K562 (cell line): ENCODE results near the gene MTPN. TPM values are rescaled to one million over a fixed set of nuclear protein-coding genes. Genes with fewer than 3 reads are reported as not detected.

Experiments
- ATAC-seq: fragments of 200-7000 bp; cut with Tn5 transposase; 3 replicates; pipeline ENCODE4 v1.9.1; 2020; ENCODE audit warnings: moderate library complexity
- BruUV-seq: library from RNA; stranded (reverse); fragments of 400-500 nt; replicated peaks from 2 replicates; lab custom pipeline; 2021; lab: Mats Ljungman, UMichigan
- CTCF ChIA-PET: fragments of 300-600 bp; formaldehyde crosslinking; extraction: SDS; loops from one replicate; lab custom pipeline; 2021; ENCODE audit warnings: low intra/inter-chr PET ratio; lab: Yijun Ruan, JAX
- POLR2A ChIA-PET: fragments of 300-600, 350-650 bp; sonication (Branson Sonifier 250); formaldehyde crosslinking; extraction: SDS; loops from one replicate; lab custom pipeline; 2021; ENCODE audit warnings: antibody characterized with exemption, inconsistent platforms; lab: Yijun Ruan, JAX
- DNase-seq, 4 experiments: peaks; one replicate each; pipeline versions ENCODE4 v3.0.0 to v3.0.0-alpha.2; 2011 to 2018; ENCODE audit warnings: low spot score in 3 of 4, mixed read lengths in 3 of 4; ENCODE audit errors: extremely low read depth in 1 of 4
- FAIRE-seq: peaks from 2 replicates; lab custom pipeline; 2011; peaks lifted over from hg19 to GRCh38; lab: Jason Lieb, UNC
- H2AFZ ChIP-seq: 2 replicates; pipeline ENCODE4 v1.6.0; 2011; ENCODE audit warnings: low read depth, low read length, control low read depth, inconsistent platforms
- H3K27ac ChIP-seq: fragments of 200-600 bp; 3 replicates; pipeline ENCODE4 v1.8.0; 2011; ENCODE audit warnings: low read depth, mild to moderate bottlenecking, control low read depth, inconsistent platforms, low read length, moderate library complexity, mixed read lengths; ENCODE audit errors: extremely low read depth
- H3K27me3 ChIP-seq, 2 experiments: fragments of 300-600 bp in 1 of 2; 2 replicates in 1 of 2; 3 replicates in 1 of 2; pipeline versions ENCODE4 v1.6.0 to v1.8.0; 2011; ENCODE audit warnings: inconsistent platforms in 2 of 2, low read length in 2 of 2, mild to moderate bottlenecking in 1 of 2, mixed read lengths in 1 of 2, moderate library complexity in 1 of 2; ENCODE audit not compliant: control insufficient read depth in 2 of 2, insufficient read depth in 2 of 2
- H3K36me3 ChIP-seq: fragments of 300-600 bp; 3 replicates; pipeline ENCODE4 v1.8.0; 2011; ENCODE audit warnings: mild to moderate bottlenecking, low read length, inconsistent platforms; ENCODE audit not compliant: control insufficient read depth, insufficient read depth
- H3K4me1 ChIP-seq, 2 experiments: fragments of 200-600 bp in 1 of 2; replicated peaks in 1 of 2; 2 replicates in 1 of 2; 3 replicates in 1 of 2; pipeline versions ENCODE4 v1.5.1 to v1.8.0; 2011; ENCODE audit warnings: inconsistent platforms in 2 of 2, low read length in 2 of 2, mild to moderate bottlenecking in 1 of 2, mixed read lengths in 1 of 2, moderate library complexity in 1 of 2; ENCODE audit not compliant: control insufficient read depth in 2 of 2, insufficient read depth in 2 of 2
- H3K4me2 ChIP-seq: 2 replicates; pipeline ENCODE4 v1.6.1; 2011; ENCODE audit warnings: low read length, control low read depth, inconsistent platforms, mixed read lengths; ENCODE audit not compliant: insufficient read depth
- H3K4me3 ChIP-seq: fragments of 200-600 bp; sonication (generic), shearing (Covaris generic); 2 replicates; pipeline ENCODE4 v1.5.1; 2016; ENCODE audit warnings: control low read depth, inconsistent platforms
- H3K79me2 ChIP-seq: fragments of 200-600 bp; 3 replicates; pipeline ENCODE4 v1.8.0; 2011; ENCODE audit warnings: low read length, inconsistent platforms; ENCODE audit not compliant: control insufficient read depth, insufficient read depth
- H3K9ac ChIP-seq, 2 experiments: 2 replicates each; pipeline versions ENCODE4 v1.6.0 to v1.6.1; 2011; ENCODE audit warnings: low read depth in 2 of 2, low read length in 2 of 2, control low read depth in 1 of 2, inconsistent platforms in 1 of 2, mild to moderate bottlenecking in 1 of 2, mixed read lengths in 1 of 2; ENCODE audit not compliant: insufficient read depth in 1 of 2
- H3K9me1 ChIP-seq: one replicate; pipeline ENCODE4 v1.6.0; 2011; ENCODE audit warnings: inconsistent platforms, mild to moderate bottlenecking, low read length, moderate library complexity; ENCODE audit not compliant: control insufficient read depth, insufficient read depth
- H3K9me3 ChIP-seq: replicated peaks from 2 replicates; pipeline ENCODE4 v1.5.1; 2011; ENCODE audit warnings: low read depth, low read length, inconsistent platforms; ENCODE audit not compliant: control insufficient read depth, insufficient read depth
- H4K20me1 ChIP-seq: replicated peaks from 2 replicates; pipeline ENCODE4 v1.6.1; 2011; ENCODE audit warnings: low read length, inconsistent platforms, mixed read lengths; ENCODE audit not compliant: control insufficient read depth, insufficient read depth
- FOXK1 ChIP-seq: sonication (generic); formaldehyde crosslinking; IDR thresholded peaks from 2 replicates; pipeline ENCODE4 v1.8.0; 2022; ENCODE audit warnings: missing genetic modification reagents, mild to moderate bottlenecking, borderline replicate concordance
- JUND ChIP-seq, 2 experiments: IDR thresholded peaks; 2 replicates in 1 of 2; 3 replicates in 1 of 2; pipeline ENCODE4 v1.6.1; 2011; ENCODE audit warnings: borderline replicate concordance in 2 of 2, low read depth in 2 of 2, low read length in 2 of 2, improper control_type of control experiment in 1 of 2, missing biosample characterization in 1 of 2, missing genetic modification characterization in 1 of 2, missing genetic modification reagents in 1 of 2
- NFE2 ChIP-seq: IDR thresholded peaks from 2 replicates; pipeline ENCODE4 v1.6.1; 2014; ENCODE audit warnings: antibody characterized with exemption, low read depth
- RBFOX2 ChIP-seq: fragments of 200-400 bp; formaldehyde crosslinking; IDR thresholded peaks from 2 replicates; pipeline ENCODE4 v1.6.1; 2017; ENCODE audit warnings: low read depth, mild to moderate bottlenecking, low read length, moderate library complexity
- SAFB ChIP-seq: fragments of 200-400 bp; formaldehyde crosslinking; IDR thresholded peaks from 2 replicates; pipeline ENCODE4 v1.6.1; 2017; ENCODE audit warnings: low read depth, low read length, borderline replicate concordance
- SNIP1 ChIP-seq: fragments of 450-650 bp; IDR thresholded peaks from 2 replicates; pipeline ENCODE4 v1.7.1; 2017; ENCODE audit warnings: low read depth, mild to moderate bottlenecking
- TSC22D4 ChIP-seq: fragments of 450-650 bp; IDR thresholded peaks from 2 replicates; pipeline ENCODE4 v1.6.1; 2016; ENCODE audit warnings: missing genetic modification characterization, missing biosample characterization, control low read depth
- WGBS: fragments of 100-300 bp; shearing (Covaris generic); methylation state at CpG from one replicate; pipeline ENCODE4 v1.1.6; 2016; ENCODE audit warnings: low coverage, mixed read lengths; ENCODE audit not compliant: insufficient coverage; ENCODE audit errors: missing lambda C conversion rate; 5-methylcytosine and 5-hydroxymethylcytosine counted together
- in situ Hi-C: fragments of 300-500 bp; cut with MboI; formaldehyde crosslinking; loops from 4 replicates; pipeline ENCODE4 v1.15.0; 2018; ENCODE audit warnings: inconsistent platforms, mixed read lengths
- intact Hi-C: fragments of 100-400 bp; cut with micrococcal nuclease; formaldehyde crosslinking; loops from 2 replicates; pipeline ENCODE4 v1.14.2; 2022
- polyA plus RNA-seq, 8 experiments: library from polyadenylated mRNA; depleted of rRNA in 4 of 8; stranded (reverse) in 5 of 8; unstranded in 3 of 8; fragments of >200 nt; fragmentation: Nextera tagmentation in 2 of 8; fragmentation: Illumina TruSeq in 1 of 8; extraction: Ambion mirVana in 2 of 8; extraction: Trizol in 1 of 8; gene quantifications; 2 replicates each; pipeline versions ENCODE4 v1.2.1 to v1.2.3, GENCODE V29; 2011 to 2014; ENCODE audit warnings: inconsistent platforms in 1 of 8, missing spikeins in 1 of 8
- total RNA-seq, 7 experiments: library from RNA; depleted of rRNA in 6 of 7; stranded (reverse); fragments of >200 nt in 6 of 7; fragmentation: Illumina TruSeq in 2 of 7; extraction: Trizol in 2 of 7; gene quantifications; 2 replicates each; pipeline versions ENCODE4 v1.2.1 to v1.2.3, GENCODE V29; 2011 to 2021; ENCODE audit warnings: low replicate concordance in 1 of 7

MTPN gene
- total and polyA plus RNA-seq, 9 of the 15 experiments (the other 6 are each of a cell fraction or from before 2014, with no cell fraction given) = 68.5 to 261 (median 156) TPM

- POLR2A ChIA-PET = interaction anchor here (0.6 to 2.2 kb wide), 4 partner anchors 10 to 245 kb away, joined by 3 to 14 read pairs (median 3); no protein-coding TSS in a partner anchor
- Histone ChIP-seq H3K4me2 (no peak overlapping the region), H3K9me1 (no peaks in the 10 kb centered on the region), H3K4me1 (peaks cover 0 to 15% of the 10 kb centered on the region in 2 experiments; a peak in 4 of 5 replicates), H4K20me1 (no peaks in the 10 kb centered on the region), H3K9me3 (no peaks in the 10 kb centered on the region), H3K9ac (no peak overlapping the region), H3K27me3 (no peaks in the 10 kb centered on the region), H2AFZ (no peak overlapping the region), H3K79me2 (peaks cover 96% of the 10 kb centered on the region), H3K27ac (peak overlapping the region; percentile 1; the same call in 1 of the 3 replicates), H3K4me3 (no peak overlapping the region), H3K36me3 (peaks cover 39% of the 10 kb centered on the region)
- FAIRE-seq = no peak
- peak; percentile 15 for ATAC-seq
- in situ Hi-C loops = loop anchor here (10.0 to 25.0 kb wide), 2 partner anchors 449 to 1302 kb away; partner anchors contain the start of gene CNOT4
- BruUV-seq = no TSS peak
- intact Hi-C loops = no loop called here
- no peak for DNase-seq
- CTCF ChIA-PET = no interaction called here
- WGBS = 42% methylated on average over 2 of the region's 2 CpGs
- TF ChIP-seq JUND (IDR thresholded peaks at IDR 0.05; ENCODE audit: borderline replicate concordance, low read depth, low read length) (no peak), JUND (tag; IDR thresholded peaks at IDR 0.05; ENCODE audit: borderline replicate concordance, low read depth, low read length) (0 out of 3 replicates have a peak, but pooled peaks have one; percentile 33), TSC22D4 (no peak), SNIP1 (no peak), FOXK1 (CRISPR knock-in tag) (no peak), RBFOX2 (0 out of 2 replicates have a peak, but pooled peaks have one; percentile 8), NFE2 (0 out of 2 replicates have a peak, but pooled peaks have one; percentile 3), SAFB (0 out of 2 replicates have a peak, but pooled peaks have one; percentile 12)
Measured at GRCh38 chr7:135964274-135964673, 12.9 kb downstream of the MTPN start.
